ENCODE data around the gene CTPS1. TPM values are rescaled to one million over a fixed set of nuclear protein-coding genes. Genes with fewer than 3 reads are reported as not detected.

Gene CTPS1
- total RNA-seq, 2 donors from 2014 or later, result 79.2 to 84.4 TPM

GRCh38 chr1:40985161-40985560 lies 5.7 kb downstream of the CTPS1 start:
- no peaks in the 10 kb centered on the region for H3K27me3 ChIP-seq (replicated peaks; ENCODE audit: insufficient read depth)
- H3K4me1 ChIP-seq (ENCODE audit: control insufficient read depth in 1 of 2, low read depth in 2 of 2), result peaks cover 36 to 84% of the 10 kb centered on the region in 2 donors
- H3K9me3 ChIP-seq, result no peaks in the 10 kb centered on the region
- TF ChIP-seq CTCF (IDR thresholded peaks at IDR 0.05), result no peak
- ATAC-seq (ENCODE audit: insufficient number of reproducible peaks, low FRiP score, low read depth) (no peak), DNase-seq (ENCODE audit: low spot score) (no peak)
- H3K27ac ChIP-seq, result peak overlapping the region; percentile 93
- peaks cover 30% of the 10 kb centered on the region for H3K36me3 ChIP-seq
- H3K4me3 ChIP-seq, result peak overlapping the region; percentile 16

- Histone ChIP-seq H3K27me3 (replicated peaks; ENCODE audit: insufficient read depth) (no peaks in the 10 kb centered on the region), H3K9me3 (no peaks in the 10 kb centered on the region), H3K36me3 (peaks cover 32% of the 10 kb centered on the region), H3K4me1 (ENCODE audit: control insufficient read depth in 1 of 2, low read depth in 2 of 2) (peaks cover 36 to 85% of the 10 kb centered on the region in 2 donors), H3K4me3 (no peak overlapping the region), H3K27ac (peak overlapping the region in 1 of 2 donors; percentile 93)
- DNase-seq (ENCODE audit: low spot score) (no peak), ATAC-seq (ENCODE audit: insufficient number of reproducible peaks, low FRiP score, low read depth) (no peak)
- TF ChIP-seq CTCF (IDR thresholded peaks at IDR 0.05), result no peak
These were observed 6.4 kb downstream of the CTPS1 start for GRCh38 chr1:40985875-40986274.

GRCh38 chr1:40986328-40986783 lies 6.9 kb downstream of the CTPS1 start:
- no peak for TF ChIP-seq CTCF (IDR thresholded peaks at IDR 0.05)
- H3K4me3 ChIP-seq, result no peak overlapping the region
- DNase-seq (ENCODE audit: low spot score), result no peak
- H3K27ac ChIP-seq, result peak overlapping the region in 1 of 2 donors; percentile 93
- H3K36me3 ChIP-seq, result peaks cover 34% of the 10 kb centered on the region
- no peaks in the 10 kb centered on the region for H3K9me3 ChIP-seq
- H3K27me3 ChIP-seq (replicated peaks; ENCODE audit: insufficient read depth), result no peaks in the 10 kb centered on the region
- ATAC-seq (ENCODE audit: insufficient number of reproducible peaks, low FRiP score, low read depth), result no peak
- H3K4me1 ChIP-seq (ENCODE audit: control insufficient read depth in 1 of 2, low read depth in 2 of 2), result peaks cover 36 to 85% of the 10 kb centered on the region in 2 donors

- H3K27ac ChIP-seq, result peak overlapping the region; percentile 19 to 93
- H3K4me1 ChIP-seq (ENCODE audit: control insufficient read depth in 1 of 2, low read depth in 2 of 2), result peaks cover 36 to 85% of the 10 kb centered on the region in 2 donors
- no peak overlapping the region for H3K4me3 ChIP-seq
- no peaks in the 10 kb centered on the region for H3K9me3 ChIP-seq
- H3K36me3 ChIP-seq, result peaks cover 40% of the 10 kb centered on the region
- DNase-seq (ENCODE audit: low spot score) (no peak), ATAC-seq (ENCODE audit: insufficient number of reproducible peaks, low FRiP score, low read depth) (no peak)
- no peaks in the 10 kb centered on the region for H3K27me3 ChIP-seq (replicated peaks; ENCODE audit: insufficient read depth)
- TF ChIP-seq CTCF (IDR thresholded peaks at IDR 0.05), result no peak
These were observed 7.5 kb downstream of the CTPS1 start for GRCh38 chr1:40986956-40987355.

GRCh38 chr1:40987439-40988276 lies 8.2 kb downstream of the CTPS1 start:
- Histone ChIP-seq H3K27me3 (replicated peaks; ENCODE audit: insufficient read depth) (no peaks in the 10 kb centered on the region), H3K27ac (peak overlapping the region; percentile 18 to 19), H3K9me3 (no peaks in the 10 kb centered on the region), H3K4me1 (ENCODE audit: control insufficient read depth in 1 of 2, low read depth in 2 of 2) (peaks cover 36 to 78% of the 10 kb centered on the region in 2 donors), H3K4me3 (no peak overlapping the region), H3K36me3 (peaks cover 45% of the 10 kb centered on the region)
- DNase-seq (ENCODE audit: low spot score), result no peak
- no peak for TF ChIP-seq CTCF (IDR thresholded peaks at IDR 0.05)
- no peak for ATAC-seq (ENCODE audit: insufficient number of reproducible peaks, low FRiP score, low read depth)
